Loucy (cell line): ENCODE measurements around the gene DTNB.
"Not testable (repeated sequence)": the region's sequence is repeated elsewhere in the genome, so short reads cannot be mapped to it uniquely, and the experiment has no call there.

ENCODE experiments used
- H2AFZ ChIP-seq: fragments of 200-600 bp; sonication (generic); 2 replicates; pipeline ENCODE4 v1.6.0; 2016; ENCODE audit warnings: antibody characterized with exemption, mild to moderate bottlenecking, low read length, moderate library complexity
- H3F3A ChIP-seq: fragments of 200-600 bp; 2 replicates; pipeline ENCODE4 v1.6.0; 2016; ENCODE audit warnings: antibody characterized with exemption, low read depth, mild to moderate bottlenecking
- H3K27me3 ChIP-seq: fragments of 200-600 bp; sonication (generic); 2 replicates; pipeline ENCODE4 v1.6.1; 2014; ENCODE audit warnings: low read length, mild to moderate bottlenecking; ENCODE audit not compliant: insufficient read depth, poor library complexity, severe bottlenecking
- H3K36me3 ChIP-seq: fragments of 200-600 bp; sonication (generic); 2 replicates; pipeline ENCODE4 v1.6.1; 2016; ENCODE audit warnings: low read length; ENCODE audit not compliant: insufficient read depth
- H3K4me1 ChIP-seq: fragments of 200-600 bp; sonication (generic); 2 replicates; pipeline ENCODE4 v1.5.1; 2014; ENCODE audit warnings: low read length, mild to moderate bottlenecking; ENCODE audit not compliant: insufficient read depth, poor library complexity, severe bottlenecking
- H3K4me2 ChIP-seq: fragments of 200-600 bp; sonication (generic); 2 replicates; pipeline ENCODE4 v1.6.0; 2014; ENCODE audit warnings: antibody characterized with exemption, low read length, low read depth, mild to moderate bottlenecking; ENCODE audit not compliant: poor library complexity, severe bottlenecking
- H3K4me3 ChIP-seq: fragments of 200-600 bp; sonication (generic); 2 replicates; pipeline ENCODE4 v1.5.1; 2014; ENCODE audit warnings: low read length, mild to moderate bottlenecking, mixed read lengths; ENCODE audit not compliant: poor library complexity, severe bottlenecking
- H3K79me2 ChIP-seq: fragments of 200-600 bp; sonication (generic); 2 replicates; pipeline ENCODE4 v1.6.1; 2014; ENCODE audit warnings: low read length; ENCODE audit not compliant: insufficient read depth
- H3K9ac ChIP-seq: fragments of 200-600 bp; sonication (generic); 2 replicates; pipeline ENCODE4 v1.6.0; 2014; ENCODE audit warnings: mild to moderate bottlenecking, low read depth, low read length, moderate library complexity; ENCODE audit not compliant: poor library complexity, severe bottlenecking
- H3K9me2 ChIP-seq: fragments of 200-600 bp; sonication (generic); replicated peaks from 2 replicates; pipeline ENCODE4 v1.6.1; 2016; ENCODE audit warnings: low read depth, low read length, mixed read lengths
- H3K9me3 ChIP-seq: fragments of 200-600 bp; sonication (generic); 2 replicates; pipeline ENCODE4 v1.6.1; 2014; ENCODE audit warnings: mild to moderate bottlenecking, antibody characterized with exemption, low read length, low read depth; ENCODE audit not compliant: insufficient read depth
- H4K20me1 ChIP-seq: fragments of 200-600 bp; sonication (generic); 2 replicates; pipeline ENCODE4 v1.6.0; 2014; ENCODE audit warnings: antibody characterized with exemption, low read length, mild to moderate bottlenecking; ENCODE audit not compliant: insufficient read depth, poor library complexity, severe bottlenecking
- CTCF ChIP-seq: fragments of 200-600 bp; sonication (generic); conservative IDR thresholded peaks from 2 replicates; pipeline ENCODE4 v1.5.1; 2014; ENCODE audit warnings: mild to moderate bottlenecking, antibody characterized with exemption, low read length
- EZH2phosphoT487 ChIP-seq: fragments of 200-600 bp; IDR thresholded peaks from 2 replicates; pipeline ENCODE4 v1.6.1; 2018; ENCODE audit warnings: antibody characterized with exemption, mild to moderate bottlenecking, moderate library complexity, borderline replicate concordance

DTNB gene

GRCh38 chr2:25539136-25539535 lies 134.2 kb downstream of the DTNB start:
- no peak for TF ChIP-seq CTCF
- no peak for TF ChIP-seq EZH2phosphoT487
- Histone ChIP-seq H3K4me2 (no peak overlapping the region), H3K9ac (no peak overlapping the region), H3K4me3 (no peak overlapping the region), H3K27me3 (no peaks in the 10 kb centered on the region), H3K9me3 (no peaks in the 10 kb centered on the region), H2AFZ (no peak overlapping the region), H3K36me3 (no peaks in the 10 kb centered on the region), H4K20me1 (no peaks in the 10 kb centered on the region), H3K79me2 (no peaks in the 10 kb centered on the region), H3F3A (no peaks in the 10 kb centered on the region), H3K9me2 (no peaks in the 10 kb centered on the region), H3K4me1 (peaks cover 5% of the 10 kb centered on the region)

- peaks cover 5% of the 10 kb centered on the region for H3K4me1 ChIP-seq
- H3K4me3 ChIP-seq = no peak overlapping the region
- H3K9ac ChIP-seq = no peak overlapping the region
- no peak overlapping the region for H3K4me2 ChIP-seq
- H3K9me2 ChIP-seq = no peaks in the 10 kb centered on the region
- no peaks in the 10 kb centered on the region for H3F3A ChIP-seq
- H3K79me2 ChIP-seq = no peaks in the 10 kb centered on the region
- H3K27me3 ChIP-seq = no peaks in the 10 kb centered on the region
- TF ChIP-seq EZH2phosphoT487 (no peak), CTCF (no peak)
- H3K36me3 ChIP-seq = no peaks in the 10 kb centered on the region
- H4K20me1 ChIP-seq = no peaks in the 10 kb centered on the region
- no peaks in the 10 kb centered on the region for H3K9me3 ChIP-seq
- no peak overlapping the region for H2AFZ ChIP-seq
Observed at GRCh38 chr2:25537526-25537925, 135.9 kb downstream of the DTNB start.

- H3K27me3 ChIP-seq, H3K9me3 ChIP-seq, H3K4me2 ChIP-seq, H3K79me2 ChIP-seq, H2AFZ ChIP-seq, H3K9me2 ChIP-seq, H3K4me1 ChIP-seq, H3F3A ChIP-seq, H3K9ac ChIP-seq, H3K36me3 ChIP-seq, H4K20me1 ChIP-seq, H3K4me3 ChIP-seq: not testable (repeated sequence)
Observed at GRCh38 chr2:25535411-25536289, 137.7 kb downstream of the DTNB start.

GRCh38 chr2:25534937-25535336 lies 138.4 kb downstream of the DTNB start:
- not testable (repeated sequence) for H3K4me2 ChIP-seq, H3K4me3 ChIP-seq, H3F3A ChIP-seq, H3K9ac ChIP-seq, H4K20me1 ChIP-seq, H2AFZ ChIP-seq, H3K4me1 ChIP-seq, H3K9me2 ChIP-seq, H3K79me2 ChIP-seq, H3K27me3 ChIP-seq, H3K36me3 ChIP-seq, H3K9me3 ChIP-seq
